ENCODE data around the gene EPHA1.

The EPHA1 gene

DNA sequence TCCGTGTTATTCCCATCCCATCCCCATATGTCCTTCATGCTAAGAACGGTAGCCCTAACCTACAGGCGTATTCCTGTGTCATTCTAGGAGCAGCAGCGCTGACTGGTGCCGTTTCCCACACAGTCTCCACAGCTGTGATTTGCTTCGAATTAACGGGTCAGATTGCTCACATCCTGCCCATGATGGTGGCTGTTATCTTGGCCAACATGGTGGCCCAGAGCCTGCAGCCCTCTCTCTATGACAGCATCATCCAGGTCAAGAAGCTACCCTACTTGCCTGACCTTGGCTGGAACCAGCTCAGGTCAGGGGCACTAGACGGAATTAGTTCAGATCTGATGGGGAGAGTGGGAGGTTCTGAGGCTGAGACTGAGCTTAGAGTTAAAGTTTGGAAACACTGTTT is 66.8 kb downstream of the EPHA1 start:
- no peak overlapping the region for H3K27ac ChIP-seq (ENCODE audit: extremely low read depth, low read depth, low read length)
- no peaks in the 10 kb centered on the region for H3K36me3 ChIP-seq (ENCODE audit: control insufficient read depth in 2 of 2, insufficient read depth in 1 of 2, low read length in 2 of 2)
- CTCF ChIA-PET, result no interaction called here

More for the DNA sequence above, 66.8 kb downstream of the EPHA1 start:
- no peaks in the 10 kb centered on the region for H3K4me1 ChIP-seq (ENCODE audit: control insufficient read depth, insufficient read depth, low read length)
- POLR2A ChIA-PET, result no interaction called here
- no peak overlapping the region for H3K4me3 ChIP-seq (ENCODE audit: low read depth, low read length)
- TF ChIP-seq ZNF354C (tag by site-specific recombination; IDR thresholded peaks at IDR 0.05; ENCODE audit: borderline replicate concordance, low read depth), result no peak
- TF ChIP-seq ZNF664 (tag by site-specific recombination; IDR thresholded peaks at IDR 0.05), result no peak
- TF ChIP-seq, protein P1, sequence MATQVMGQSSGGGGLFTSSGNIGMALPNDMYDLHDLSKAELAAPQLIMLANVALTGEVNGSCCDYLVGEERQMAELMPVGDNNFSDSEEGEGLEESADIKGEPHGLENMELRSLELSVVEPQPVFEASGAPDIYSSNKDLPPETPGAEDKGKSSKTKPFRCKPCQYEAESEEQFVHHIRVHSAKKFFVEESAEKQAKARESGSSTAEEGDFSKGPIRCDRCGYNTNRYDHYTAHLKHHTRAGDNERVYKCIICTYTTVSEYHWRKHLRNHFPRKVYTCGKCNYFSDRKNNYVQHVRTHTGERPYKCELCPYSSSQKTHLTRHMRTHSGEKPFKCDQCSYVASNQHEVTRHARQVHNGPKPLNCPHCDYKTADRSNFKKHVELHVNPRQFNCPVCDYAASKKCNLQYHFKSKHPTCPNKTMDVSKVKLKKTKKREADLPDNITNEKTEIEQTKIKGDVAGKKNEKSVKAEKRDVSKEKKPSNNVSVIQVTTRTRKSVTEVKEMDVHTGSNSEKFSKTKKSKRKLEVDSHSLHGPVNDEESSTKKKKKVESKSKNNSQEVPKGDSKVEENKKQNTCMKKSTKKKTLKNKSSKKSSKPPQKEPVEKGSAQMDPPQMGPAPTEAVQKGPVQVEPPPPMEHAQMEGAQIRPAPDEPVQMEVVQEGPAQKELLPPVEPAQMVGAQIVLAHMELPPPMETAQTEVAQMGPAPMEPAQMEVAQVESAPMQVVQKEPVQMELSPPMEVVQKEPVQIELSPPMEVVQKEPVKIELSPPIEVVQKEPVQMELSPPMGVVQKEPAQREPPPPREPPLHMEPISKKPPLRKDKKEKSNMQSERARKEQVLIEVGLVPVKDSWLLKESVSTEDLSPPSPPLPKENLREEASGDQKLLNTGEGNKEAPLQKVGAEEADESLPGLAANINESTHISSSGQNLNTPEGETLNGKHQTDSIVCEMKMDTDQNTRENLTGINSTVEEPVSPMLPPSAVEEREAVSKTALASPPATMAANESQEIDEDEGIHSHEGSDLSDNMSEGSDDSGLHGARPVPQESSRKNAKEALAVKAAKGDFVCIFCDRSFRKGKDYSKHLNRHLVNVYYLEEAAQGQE (tag by site-specific recombination; IDR thresholded peaks at IDR 0.05), result no peak
- no peak for TF ChIP-seq ZSCAN23 (tag by site-specific recombination; IDR thresholded peaks at IDR 0.05)
- TF ChIP-seq, protein P2, sequence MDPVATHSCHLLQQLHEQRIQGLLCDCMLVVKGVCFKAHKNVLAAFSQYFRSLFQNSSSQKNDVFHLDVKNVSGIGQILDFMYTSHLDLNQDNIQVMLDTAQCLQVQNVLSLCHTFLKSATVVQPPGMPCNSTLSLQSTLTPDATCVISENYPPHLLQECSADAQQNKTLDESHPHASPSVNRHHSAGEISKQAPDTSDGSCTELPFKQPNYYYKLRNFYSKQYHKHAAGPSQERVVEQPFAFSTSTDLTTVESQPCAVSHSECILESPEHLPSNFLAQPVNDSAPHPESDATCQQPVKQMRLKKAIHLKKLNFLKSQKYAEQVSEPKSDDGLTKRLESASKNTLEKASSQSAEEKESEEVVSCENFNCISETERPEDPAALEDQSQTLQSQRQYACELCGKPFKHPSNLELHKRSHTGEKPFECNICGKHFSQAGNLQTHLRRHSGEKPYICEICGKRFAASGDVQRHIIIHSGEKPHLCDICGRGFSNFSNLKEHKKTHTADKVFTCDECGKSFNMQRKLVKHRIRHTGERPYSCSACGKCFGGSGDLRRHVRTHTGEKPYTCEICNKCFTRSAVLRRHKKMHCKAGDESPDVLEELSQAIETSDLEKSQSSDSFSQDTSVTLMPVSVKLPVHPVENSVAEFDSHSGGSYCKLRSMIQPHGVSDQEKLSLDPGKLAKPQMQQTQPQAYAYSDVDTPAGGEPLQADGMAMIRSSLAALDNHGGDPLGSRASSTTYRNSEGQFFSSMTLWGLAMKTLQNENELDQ (tag by site-specific recombination; IDR thresholded peaks at IDR 0.05; ENCODE audit: low read depth), result no peak
- TF ChIP-seq ZNF121 (tag by site-specific recombination; IDR thresholded peaks at IDR 0.05), result no peak
- TF ChIP-seq YY1 (tag by site-specific recombination; IDR thresholded peaks at IDR 0.05), result no peak
- no peak for TF ChIP-seq SCRT1 (tag by site-specific recombination; IDR thresholded peaks at IDR 0.05; ENCODE audit: borderline replicate concordance)
- TF ChIP-seq ZNF324 (tag by site-specific recombination; IDR thresholded peaks at IDR 0.05), result no peak
- TF ChIP-seq ZFP41 (tag by site-specific recombination; IDR thresholded peaks at IDR 0.05; ENCODE audit: borderline replicate concordance), result no peak
- TF ChIP-seq ZBTB17 (tag by site-specific recombination; IDR thresholded peaks at IDR 0.05), result no peak
- TF ChIP-seq TRIM28 (IDR thresholded peaks at IDR 0.05; ENCODE audit: borderline replicate concordance, low read length), result no peak
- H3K9me3 ChIP-seq (ENCODE audit: control insufficient read depth, insufficient read depth, low read depth, low read length), result no peaks in the 10 kb centered on the region

Measured in HEK293 (cell line).